GM21515 (cell line): ENCODE measurements around the gene ANKRD28.
"Not testable (repeated sequence)": the region's sequence is repeated elsewhere in the genome, so short reads cannot be mapped to it uniquely, and the experiment has no call there.

ENCODE experiments used
- ATAC-seq: cut with Tn5 transposase; IDR thresholded peaks from one replicate; pipeline ENCODE4 v1.9.1; 2021; ENCODE audit not compliant: unreplicated experiment

Gene ANKRD28

DNA sequence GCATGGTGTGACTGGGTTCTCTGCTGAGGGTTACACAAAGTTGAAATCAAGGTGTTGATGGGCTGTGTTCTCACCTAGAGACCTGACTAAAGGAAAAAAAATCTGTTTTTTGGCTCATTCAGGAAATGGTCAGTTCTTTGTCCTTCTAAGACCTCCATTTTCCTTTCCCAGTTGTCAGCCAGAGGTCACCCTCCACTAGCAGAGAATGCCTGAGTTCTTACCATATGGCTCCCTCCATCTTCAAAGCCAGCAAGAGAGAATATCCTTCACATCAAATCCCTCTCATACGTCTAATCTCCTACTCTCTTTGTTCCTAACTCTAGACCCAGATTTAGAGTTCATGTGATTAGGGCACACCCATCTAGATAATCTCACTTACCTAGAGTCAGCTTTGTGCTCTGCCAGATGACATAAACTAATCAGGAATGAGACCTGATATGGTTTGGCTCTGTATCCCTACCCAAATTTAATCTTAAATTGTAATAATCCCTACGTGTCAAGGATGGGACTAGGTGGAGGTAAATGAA lies 19.4 kb downstream of the ANKRD28 start:
- ATAC-seq: no peak

DNA sequence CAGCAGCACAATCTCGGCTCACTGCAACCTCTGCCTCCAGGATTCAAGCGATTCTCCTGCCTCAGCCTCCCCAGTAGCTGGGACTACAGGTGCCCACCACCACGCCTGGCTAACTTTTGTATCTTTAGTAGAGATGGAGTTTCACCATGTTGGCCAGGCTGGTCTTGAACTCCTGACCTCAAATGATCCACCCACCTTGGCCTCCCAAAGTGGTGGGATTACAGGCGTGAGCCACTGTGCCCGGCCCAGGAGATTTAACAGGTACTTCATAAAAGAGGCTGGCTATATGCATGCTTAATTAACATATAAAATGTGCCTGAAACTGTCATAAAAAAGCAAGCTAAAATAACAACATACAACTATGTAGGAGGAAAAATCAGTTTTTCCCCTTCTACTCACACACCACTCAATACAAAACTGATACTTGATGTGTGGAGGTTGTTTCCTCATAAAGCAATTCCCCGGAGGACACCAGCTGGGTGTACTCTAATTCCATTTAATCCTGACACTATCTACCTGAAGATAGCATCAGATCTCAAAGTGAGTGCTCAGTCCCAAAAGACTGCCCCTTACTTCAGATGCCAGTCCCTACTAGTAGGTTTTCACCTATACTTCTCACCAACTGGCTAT lies 22.7 kb downstream of the ANKRD28 start:
- not testable (repeated sequence) for ATAC-seq

- ATAC-seq: no peak
Observed at GRCh38 chr3:15771444-15771843, 26.3 kb downstream of the ANKRD28 start.

DNA sequence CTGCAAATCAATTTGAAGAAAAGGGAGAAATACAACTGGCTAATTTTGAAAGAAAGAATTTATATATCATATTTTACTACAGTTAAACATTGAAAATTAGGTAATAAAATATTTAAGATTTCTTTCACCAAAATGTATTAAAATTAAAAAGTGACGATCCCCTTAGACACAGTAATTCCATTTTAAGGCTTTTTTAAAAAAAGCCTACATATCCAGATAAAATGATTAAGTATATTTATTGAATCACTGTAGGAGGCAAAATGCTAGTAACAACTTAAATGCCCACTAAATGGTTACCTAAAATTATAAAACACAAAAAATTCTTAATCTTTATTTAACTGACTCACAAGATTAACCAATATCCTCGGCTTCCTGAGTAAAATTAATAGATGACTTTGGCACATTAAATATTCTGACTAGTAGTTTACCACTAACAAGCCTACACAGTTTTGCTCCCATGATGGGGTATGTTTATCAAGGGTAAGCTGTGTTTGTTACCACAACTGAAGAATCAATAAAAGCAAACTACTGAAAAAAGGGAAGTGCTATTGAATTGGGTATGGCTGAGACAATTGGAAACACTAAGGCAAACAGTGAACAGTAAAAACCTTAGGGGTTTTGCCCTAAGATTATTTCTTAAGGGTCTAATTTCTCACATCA lies 28.4 kb downstream of the ANKRD28 start:
- peak; percentile 44 for ATAC-seq

- ATAC-seq: peak; percentile 85
Observed at GRCh38 chr3:15768421-15769255, 29.1 kb downstream of the ANKRD28 start.

- ATAC-seq: no peak
Observed at GRCh38 chr3:15766406-15766805, 31.4 kb downstream of the ANKRD28 start.

DNA sequence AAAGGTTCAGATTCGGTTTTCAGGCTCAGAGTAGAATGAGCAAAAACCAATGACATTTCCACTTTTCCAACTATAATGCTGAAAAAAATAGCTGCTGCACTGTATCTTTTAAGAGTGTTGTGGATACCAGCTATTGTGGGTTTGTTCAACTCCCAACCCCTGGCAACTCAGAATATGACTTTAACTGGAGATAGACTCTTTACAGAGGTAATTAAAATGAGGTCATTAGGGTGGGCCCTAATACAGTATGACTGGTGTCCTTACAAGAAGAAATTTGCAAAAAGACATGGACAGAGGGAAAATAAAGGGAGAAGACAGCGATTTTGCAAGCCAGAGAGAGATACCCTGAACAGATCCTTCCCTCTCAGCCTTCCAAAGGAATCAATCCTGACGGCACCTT lies 39.5 kb downstream of the ANKRD28 start:
- ATAC-seq: no peak

- ATAC-seq: no peak
Observed at GRCh38 chr3:15757824-15758223, 40.0 kb downstream of the ANKRD28 start.

- ATAC-seq: no peak
Observed at GRCh38 chr3:15756505-15756904, 41.3 kb downstream of the ANKRD28 start.

GRCh38 chr3:15755780-15756179 lies 42.0 kb downstream of the ANKRD28 start:
- ATAC-seq: no peak

- no peak for ATAC-seq
Observed at GRCh38 chr3:15755181-15755580, 42.6 kb downstream of the ANKRD28 start.

DNA sequence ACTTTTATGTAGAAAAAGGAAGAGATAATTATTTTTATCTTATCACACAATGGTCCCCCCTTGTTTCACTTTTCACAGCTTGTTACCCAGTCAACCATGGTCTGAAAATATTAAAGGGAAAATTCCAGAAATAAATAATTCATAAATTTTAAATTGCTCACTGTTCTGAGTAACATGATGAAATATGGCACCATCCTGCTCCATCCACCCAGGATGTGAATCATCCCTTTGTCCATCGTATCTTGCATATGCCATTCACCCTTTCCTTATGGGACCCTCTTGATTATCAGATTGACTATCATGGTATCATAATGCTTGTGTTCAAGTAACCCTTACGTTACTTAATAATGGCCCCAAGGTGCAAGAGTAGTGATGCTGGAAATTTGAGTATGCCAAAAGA lies 43.7 kb downstream of the ANKRD28 start:
- ATAC-seq: no peak

GRCh38 chr3:15753056-15753710 lies 44.6 kb downstream of the ANKRD28 start:
- no peak for ATAC-seq

DNA sequence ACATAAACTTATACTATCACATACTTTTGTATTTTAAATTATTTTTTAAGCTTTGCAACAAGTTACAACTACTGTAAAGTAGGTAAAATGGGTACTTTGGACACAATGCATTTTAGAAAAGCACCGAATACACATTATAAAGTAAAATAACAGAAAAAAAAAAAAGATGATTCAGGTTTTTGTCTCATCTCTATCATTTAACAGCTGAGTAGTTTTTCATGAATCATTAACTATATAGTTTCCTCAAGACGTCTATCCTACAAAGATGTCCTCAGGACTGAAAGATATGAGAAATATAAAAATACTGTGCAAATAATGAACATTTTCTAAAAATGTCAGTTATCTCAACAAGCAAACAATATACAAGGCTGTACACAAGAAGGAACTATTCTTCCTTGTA lies 46.9 kb downstream of the ANKRD28 start:
- ATAC-seq: no peak

DNA sequence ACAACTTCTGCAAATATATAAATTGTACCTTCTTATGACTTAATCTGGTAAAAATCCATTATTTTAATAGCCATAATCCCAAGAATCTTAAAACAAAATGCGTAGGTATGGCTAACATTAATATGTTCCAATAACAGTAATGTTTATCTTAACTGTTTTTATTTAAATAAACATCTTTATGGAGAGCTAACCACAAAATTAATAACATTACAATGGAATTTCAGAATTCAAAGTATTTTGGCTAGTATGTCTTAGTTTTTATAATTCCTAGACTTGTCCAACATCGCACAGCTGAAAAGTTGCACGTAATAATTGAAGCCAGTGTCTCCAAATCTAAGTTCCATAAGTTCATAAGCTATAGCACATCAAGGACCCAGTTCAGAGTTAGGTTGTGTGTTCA lies 47.6 kb downstream of the ANKRD28 start:
- ATAC-seq: no peak

GRCh38 chr3:15745896-15746295 lies 51.9 kb downstream of the ANKRD28 start:
- ATAC-seq: not testable (repeated sequence)

GRCh38 chr3:15744176-15744575 lies 53.6 kb downstream of the ANKRD28 start:
- no peak for ATAC-seq

DNA sequence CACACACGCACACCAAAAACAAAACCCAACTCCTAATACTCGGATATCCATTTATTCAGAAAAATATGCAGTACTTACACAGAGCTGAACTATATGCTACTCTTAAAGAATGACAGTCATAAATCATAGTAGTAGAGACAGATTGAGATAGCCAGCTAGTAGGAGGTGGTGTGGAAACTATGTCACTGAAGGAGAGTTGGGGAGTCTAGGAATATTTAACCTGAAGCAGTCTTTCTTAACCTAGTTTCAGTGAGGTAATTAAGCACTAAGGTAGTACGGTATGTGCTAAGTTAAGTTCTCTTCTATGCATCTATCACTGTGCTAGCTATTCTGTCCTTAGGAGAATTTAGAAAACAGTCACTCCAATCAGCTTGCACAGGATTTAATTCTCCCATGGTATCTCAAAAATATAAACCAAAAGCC lies 54.2 kb downstream of the ANKRD28 start:
- ATAC-seq: no peak

- not testable (repeated sequence) for ATAC-seq
Observed at GRCh38 chr3:15742236-15742635, 55.5 kb downstream of the ANKRD28 start.

GRCh38 chr3:15738616-15739005 lies 59.2 kb downstream of the ANKRD28 start:
- ATAC-seq: not testable (repeated sequence)

- no peak for ATAC-seq
Observed at GRCh38 chr3:15731024-15731423, 66.8 kb downstream of the ANKRD28 start.
